Activated CD8-positive, alpha-beta T cell treated with anti-CD3 and anti-CD28 coated beads for 36 hours (primary cell): ENCODE measurements around the gene MICAL3. TPM values are rescaled to one million over a fixed set of nuclear protein-coding genes. Genes with fewer than 3 reads are reported as not detected.

ENCODE experiments used
- ATAC-seq: fragments of 200-7000 bp; cut with Tn5 transposase; one replicate; pipeline ENCODE4 v1.10.0; 2021; ENCODE audit warnings: mild to moderate bottlenecking, moderate library complexity
- CTCF ChIA-PET: fragments of 350-600 bp; sonication (Branson Sonifier 250); formaldehyde crosslinking; loops from one replicate; lab custom pipeline; 2021; ENCODE audit warnings: antibody characterized with exemption; lab: Charles Lee
- POLR2A ChIA-PET: fragments of 350-600 bp; sonication (Branson Sonifier 250); formaldehyde crosslinking; loops from one replicate; lab custom pipeline; 2021; ENCODE audit warnings: antibody characterized with exemption; lab: Charles Lee
- DNase-seq: peaks from one replicate; pipeline ENCODE4 v3.0.0-alpha.2; 2020
- H3K27ac Mint-ChIP-seq: one replicate; pipeline ENCODE4 v1.8.0; 2021; ENCODE audit warnings: mild to moderate bottlenecking, mixed read lengths
- H3K27me3 Mint-ChIP-seq: one replicate; pipeline ENCODE4 v1.8.0; 2021; ENCODE audit warnings: mixed read lengths
- H3K36me3 Mint-ChIP-seq: one replicate; pipeline ENCODE4 v1.8.0; 2021; ENCODE audit warnings: low read depth, mixed read lengths
- H3K4me1 Mint-ChIP-seq: one replicate; pipeline ENCODE4 v1.8.0; 2021; ENCODE audit warnings: low read depth, mixed read lengths
- H3K4me3 Mint-ChIP-seq: one replicate; pipeline ENCODE4 v1.8.0; 2021; ENCODE audit warnings: mild to moderate bottlenecking, moderate library complexity, mixed read lengths
- H3K9me3 Mint-ChIP-seq: one replicate; pipeline ENCODE4 v1.8.0; 2021; ENCODE audit warnings: mixed read lengths
- intact Hi-C: fragments of 100-400 bp; cut with micrococcal nuclease; formaldehyde crosslinking; loops from one replicate; pipeline ENCODE4 v1.10.0; 2022
- total RNA-seq, 2 experiments: library from RNA; stranded (reverse); gene quantifications; one replicate each; pipeline ENCODE4 v1.2.3, GENCODE V29; 2021
- TF ChIP-seq, protein P1 (sequence below): fragments of 200-600 bp; IDR thresholded peaks from one replicate; pipeline ENCODE4 v1.8.0; 2022; ENCODE audit warnings: antibody characterized with exemption, mild to moderate bottlenecking

Gene MICAL3
- total RNA-seq, 2 experiments from 2014 or later: 31.6 to 32.4 TPM

- POLR2A ChIA-PET: interaction anchor here (0.6 kb wide), 1 partner anchor 66 kb away, joined by 3 read pairs; no protein-coding TSS in a partner anchor
- H3K27me3 Mint-ChIP-seq: no peaks in the 10 kb centered on the region
- no peak for DNase-seq
- H3K4me1 Mint-ChIP-seq: peaks cover 5% of the 10 kb centered on the region
- H3K27ac Mint-ChIP-seq: no peak overlapping the region
- no peak for ATAC-seq
- TF ChIP-seq, protein P1, sequence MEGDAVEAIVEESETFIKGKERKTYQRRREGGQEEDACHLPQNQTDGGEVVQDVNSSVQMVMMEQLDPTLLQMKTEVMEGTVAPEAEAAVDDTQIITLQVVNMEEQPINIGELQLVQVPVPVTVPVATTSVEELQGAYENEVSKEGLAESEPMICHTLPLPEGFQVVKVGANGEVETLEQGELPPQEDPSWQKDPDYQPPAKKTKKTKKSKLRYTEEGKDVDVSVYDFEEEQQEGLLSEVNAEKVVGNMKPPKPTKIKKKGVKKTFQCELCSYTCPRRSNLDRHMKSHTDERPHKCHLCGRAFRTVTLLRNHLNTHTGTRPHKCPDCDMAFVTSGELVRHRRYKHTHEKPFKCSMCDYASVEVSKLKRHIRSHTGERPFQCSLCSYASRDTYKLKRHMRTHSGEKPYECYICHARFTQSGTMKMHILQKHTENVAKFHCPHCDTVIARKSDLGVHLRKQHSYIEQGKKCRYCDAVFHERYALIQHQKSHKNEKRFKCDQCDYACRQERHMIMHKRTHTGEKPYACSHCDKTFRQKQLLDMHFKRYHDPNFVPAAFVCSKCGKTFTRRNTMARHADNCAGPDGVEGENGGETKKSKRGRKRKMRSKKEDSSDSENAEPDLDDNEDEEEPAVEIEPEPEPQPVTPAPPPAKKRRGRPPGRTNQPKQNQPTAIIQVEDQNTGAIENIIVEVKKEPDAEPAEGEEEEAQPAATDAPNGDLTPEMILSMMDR: no peak
- no peak overlapping the region for H3K4me3 Mint-ChIP-seq
- CTCF ChIA-PET: no interaction called here
- intact Hi-C loops: no loop called here
- peaks cover 4% of the 10 kb centered on the region for H3K36me3 Mint-ChIP-seq
- no peaks in the 10 kb centered on the region for H3K9me3 Mint-ChIP-seq
Observed at GRCh38 chr22:17816649-17817048, 207.7 kb downstream of the MICAL3 start.

DNA sequence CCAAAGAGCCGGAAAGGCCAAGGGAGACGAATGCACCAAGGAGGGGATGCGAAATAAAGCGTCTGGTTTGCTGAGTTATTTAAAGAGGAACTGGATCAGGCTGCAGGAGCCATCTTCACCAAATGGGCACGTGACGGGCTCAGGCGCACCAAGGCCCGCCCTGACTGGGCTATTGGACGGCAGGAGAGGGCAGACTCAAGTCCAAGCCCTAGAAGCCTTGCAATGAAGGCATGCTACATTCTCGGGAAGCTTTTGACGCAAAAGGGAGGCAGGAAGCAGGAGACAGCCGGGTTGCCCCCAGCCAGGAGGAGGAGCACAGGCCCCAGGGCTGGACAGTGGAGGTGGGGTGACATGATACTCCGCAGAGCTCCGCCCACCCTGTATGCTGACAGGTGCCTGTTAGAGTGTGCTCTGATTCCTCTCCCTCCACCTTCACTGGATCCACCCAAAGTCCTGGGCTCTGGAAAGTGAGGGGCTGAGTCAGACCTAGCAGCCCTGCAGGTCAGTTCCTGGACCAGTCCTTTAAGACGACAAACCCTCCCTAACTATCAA lies 208.6 kb downstream of the MICAL3 start:
- Mint-ChIP-seq H3K9me3 (no peaks in the 10 kb centered on the region), H3K36me3 (peaks cover 4% of the 10 kb centered on the region), H3K27ac (no peak overlapping the region), H3K4me1 (peaks cover 5% of the 10 kb centered on the region), H3K4me3 (no peak overlapping the region), H3K27me3 (no peaks in the 10 kb centered on the region)
- TF ChIP-seq, protein P1: no peak
- DNase-seq (no peak), ATAC-seq (no peak)
- POLR2A ChIA-PET: no interaction called here
- intact Hi-C loops: no loop called here
- CTCF ChIA-PET: no interaction called here

GRCh38 chr22:17814830-17815229 lies 209.5 kb downstream of the MICAL3 start:
- ATAC-seq (no peak), DNase-seq (no peak)
- ChIA-PET CTCF (no interaction called here), POLR2A (no interaction called here)
- no peaks in the 10 kb centered on the region for H3K27me3 Mint-ChIP-seq
- H3K27ac Mint-ChIP-seq: no peak overlapping the region
- TF ChIP-seq, protein P1: no peak
- intact Hi-C loops: no loop called here
- no peaks in the 10 kb centered on the region for H3K9me3 Mint-ChIP-seq
- H3K4me3 Mint-ChIP-seq: no peak overlapping the region
- H3K4me1 Mint-ChIP-seq: peaks cover 5% of the 10 kb centered on the region
- H3K36me3 Mint-ChIP-seq: peaks cover 4% of the 10 kb centered on the region

GRCh38 chr22:17814084-17814483 lies 210.3 kb downstream of the MICAL3 start:
- H3K27ac Mint-ChIP-seq: no peak overlapping the region
- peaks cover 5% of the 10 kb centered on the region for H3K4me1 Mint-ChIP-seq
- H3K9me3 Mint-ChIP-seq: no peaks in the 10 kb centered on the region
- TF ChIP-seq, protein P1: no peak
- ChIA-PET POLR2A (no interaction called here), CTCF (no interaction called here)
- no peak overlapping the region for H3K4me3 Mint-ChIP-seq
- DNase-seq (no peak), ATAC-seq (no peak)
- H3K27me3 Mint-ChIP-seq: no peaks in the 10 kb centered on the region
- H3K36me3 Mint-ChIP-seq: peaks cover 2% of the 10 kb centered on the region
- intact Hi-C loops: no loop called here

DNA sequence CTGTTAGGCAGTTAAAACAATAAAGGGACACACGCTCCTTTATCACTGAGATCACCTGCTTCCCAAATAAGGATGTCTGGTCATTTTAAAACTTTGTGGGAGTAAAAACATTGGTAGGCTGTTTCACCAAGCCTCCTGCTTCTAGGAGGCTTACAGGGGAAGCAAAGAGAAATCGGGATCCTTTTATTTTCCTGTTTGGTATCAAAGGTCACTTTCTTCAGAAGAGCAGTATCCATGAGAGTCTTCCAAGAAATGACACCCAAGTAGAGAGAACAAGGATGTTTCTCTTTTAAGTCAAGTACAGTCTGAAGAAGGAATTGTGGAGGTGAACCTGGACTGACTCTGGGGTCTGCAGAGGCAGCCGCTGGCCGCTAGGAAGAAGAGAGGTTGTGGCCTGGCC lies 213.2 kb downstream of the MICAL3 start:
- DNase-seq: no peak
- no peak overlapping the region for H3K27ac Mint-ChIP-seq
- H3K4me3 Mint-ChIP-seq: no peak overlapping the region
- intact Hi-C loops: no loop called here
- peaks cover 5% of the 10 kb centered on the region for H3K4me1 Mint-ChIP-seq
- ChIA-PET CTCF (no interaction called here), POLR2A (interaction anchor here (1.3 kb wide), 1 partner anchor 11 kb away, joined by 4 read pairs; no protein-coding TSS in a partner anchor)
- TF ChIP-seq, protein P1: no peak
- H3K36me3 Mint-ChIP-seq: peaks cover 2% of the 10 kb centered on the region
- ATAC-seq: no peak
- H3K27me3 Mint-ChIP-seq: no peaks in the 10 kb centered on the region
- no peaks in the 10 kb centered on the region for H3K9me3 Mint-ChIP-seq
